ENCODE results near the gene USP12. TPM values are rescaled to one million over a fixed set of nuclear protein-coding genes. Genes with fewer than 3 reads are reported as not detected.

The USP12 gene
- total RNA-seq, 2 experiments from 2014 or later = 32.3 to 32.4 TPM

- peaks cover 18% of the 10 kb centered on the region for H3K27me3 Mint-ChIP-seq
- no peaks in the 10 kb centered on the region for H3K36me3 Mint-ChIP-seq (ENCODE audit: low read depth)
- DNase-seq (no peak), ATAC-seq (no peak)
- no peak overlapping the region for H3K27ac Mint-ChIP-seq
- ChIA-PET POLR2A (no interaction called here), CTCF (no interaction called here)
- intact Hi-C loops (cut with DNase I, micrococcal nuclease) = no loop called here
- H3K4me3 Mint-ChIP-seq = no peak overlapping the region
- no peaks in the 10 kb centered on the region for H3K4me1 Mint-ChIP-seq
- H3K9me3 Mint-ChIP-seq (ENCODE audit: low read depth) = no peaks in the 10 kb centered on the region
These were observed 142.7 kb downstream of the USP12 start for GRCh38 chr13:27028683-27029480.

GRCh38 chr13:27027086-27027667 lies 144.4 kb downstream of the USP12 start:
- no peak overlapping the region for H3K27ac Mint-ChIP-seq
- DNase-seq = no peak
- no peak for ATAC-seq
- peaks cover 18% of the 10 kb centered on the region for H3K27me3 Mint-ChIP-seq
- POLR2A ChIA-PET = no interaction called here
- no peaks in the 10 kb centered on the region for H3K36me3 Mint-ChIP-seq (ENCODE audit: low read depth)
- H3K4me3 Mint-ChIP-seq = no peak overlapping the region
- CTCF ChIA-PET = interaction anchor here (2.0 kb wide), 1 partner anchor 42 kb away, joined by 4 read pairs; no protein-coding TSS in a partner anchor
- H3K9me3 Mint-ChIP-seq (ENCODE audit: low read depth) = no peaks in the 10 kb centered on the region
- intact Hi-C loops (cut with DNase I, micrococcal nuclease) = no loop called here
- peaks cover 8% of the 10 kb centered on the region for H3K4me1 Mint-ChIP-seq

- CTCF ChIA-PET = interaction anchor here (0.6 to 2.0 kb wide), 2 partner anchors 41 to 183 kb away, joined by 3 to 4 read pairs; no protein-coding TSS in a partner anchor
- POLR2A ChIA-PET = no interaction called here
These were observed 145.2 kb downstream of the USP12 start for GRCh38 chr13:27026396-27026795.

GRCh38 chr13:27024776-27025492 lies 146.7 kb downstream of the USP12 start:
- ChIA-PET CTCF (interaction anchor here (0.7 kb wide), 1 partner anchor 21 kb away, joined by 3 read pairs; no protein-coding TSS in a partner anchor), POLR2A (no interaction called here)
- H3K4me1 Mint-ChIP-seq = peaks cover 9% of the 10 kb centered on the region
- no peaks in the 10 kb centered on the region for H3K9me3 Mint-ChIP-seq (ENCODE audit: low read depth)
- no peak overlapping the region for H3K27ac Mint-ChIP-seq
- H3K27me3 Mint-ChIP-seq = peaks cover 18% of the 10 kb centered on the region
- no peaks in the 10 kb centered on the region for H3K36me3 Mint-ChIP-seq (ENCODE audit: low read depth)
- DNase-seq (no peak), ATAC-seq (no peak)
- H3K4me3 Mint-ChIP-seq = no peak overlapping the region
- intact Hi-C loops (cut with DNase I, micrococcal nuclease) = no loop called here

More at GRCh38 chr13:27026396-27026795, 145.2 kb downstream of the USP12 start:
- Mint-ChIP-seq H3K4me3 (no peak overlapping the region), H3K4me1 (peaks cover 9% of the 10 kb centered on the region), H3K27ac (no peak overlapping the region), H3K27me3 (peaks cover 18% of the 10 kb centered on the region), H3K36me3 (ENCODE audit: low read depth) (no peaks in the 10 kb centered on the region), H3K9me3 (ENCODE audit: low read depth) (no peaks in the 10 kb centered on the region)
- DNase-seq = no peak
- no peak for ATAC-seq
- intact Hi-C loops (cut with DNase I, micrococcal nuclease) = no loop called here

GRCh38 chr13:27024074-27024461 lies 147.5 kb downstream of the USP12 start:
- H3K36me3 Mint-ChIP-seq (ENCODE audit: low read depth) = no peaks in the 10 kb centered on the region
- no peak overlapping the region for H3K4me3 Mint-ChIP-seq
- H3K4me1 Mint-ChIP-seq = peaks cover 9% of the 10 kb centered on the region
- H3K27ac Mint-ChIP-seq = no peak overlapping the region
- ChIA-PET POLR2A (no interaction called here), CTCF (interaction anchor here (1.9 kb wide), 1 partner anchor 27 kb away, joined by 7 read pairs; no protein-coding TSS in a partner anchor)
- no peak for DNase-seq
- ATAC-seq = no peak
- H3K9me3 Mint-ChIP-seq (ENCODE audit: low read depth) = no peaks in the 10 kb centered on the region
- peaks cover 18% of the 10 kb centered on the region for H3K27me3 Mint-ChIP-seq
- intact Hi-C loops (cut with DNase I, micrococcal nuclease) = no loop called here

GRCh38 chr13:27023385-27024073 lies 148.1 kb downstream of the USP12 start:
- H3K27ac Mint-ChIP-seq = no peak overlapping the region
- H3K4me3 Mint-ChIP-seq = no peak overlapping the region
- ATAC-seq = no peak
- no peaks in the 10 kb centered on the region for H3K9me3 Mint-ChIP-seq (ENCODE audit: low read depth)
- H3K4me1 Mint-ChIP-seq = peaks cover 9% of the 10 kb centered on the region
- H3K27me3 Mint-ChIP-seq = peaks cover 18% of the 10 kb centered on the region
- no peak for DNase-seq
- no peaks in the 10 kb centered on the region for H3K36me3 Mint-ChIP-seq (ENCODE audit: low read depth)
- intact Hi-C loops (cut with DNase I, micrococcal nuclease) = no loop called here
- POLR2A ChIA-PET = no interaction called here
- CTCF ChIA-PET = interaction anchor here (1.0 to 1.9 kb wide), 2 partner anchors 26 to 335 kb away, joined by 3 to 7 read pairs; no protein-coding TSS in a partner anchor

GRCh38 chr13:27022571-27023311 lies 148.9 kb downstream of the USP12 start:
- no peaks in the 10 kb centered on the region for H3K9me3 Mint-ChIP-seq (ENCODE audit: low read depth)
- intact Hi-C loops (cut with DNase I, micrococcal nuclease) = no loop called here
- peaks cover 16% of the 10 kb centered on the region for H3K27me3 Mint-ChIP-seq
- H3K4me3 Mint-ChIP-seq = no peak overlapping the region
- POLR2A ChIA-PET = no interaction called here
- CTCF ChIA-PET = interaction anchor here (0.9 to 1.9 kb wide), 3 partner anchors 14 to 336 kb away, joined by 3 to 7 read pairs (median 3); no protein-coding TSS in a partner anchor
- H3K4me1 Mint-ChIP-seq = peaks cover 9% of the 10 kb centered on the region
- no peaks in the 10 kb centered on the region for H3K36me3 Mint-ChIP-seq (ENCODE audit: low read depth)
- ATAC-seq = peak; percentile 94
- H3K27ac Mint-ChIP-seq = no peak overlapping the region
- DNase-seq = peak; percentile 30

- intact Hi-C loops (cut with DNase I, micrococcal nuclease) = no loop called here
- ChIA-PET CTCF (interaction anchor here (0.7 kb wide), 1 partner anchor 35 kb away, joined by 4 read pairs; no protein-coding TSS in a partner anchor), POLR2A (no interaction called here)
- peaks cover 9% of the 10 kb centered on the region for H3K4me1 Mint-ChIP-seq
- H3K4me3 Mint-ChIP-seq = no peak overlapping the region
- no peak for DNase-seq
- H3K36me3 Mint-ChIP-seq (ENCODE audit: low read depth) = no peaks in the 10 kb centered on the region
- H3K9me3 Mint-ChIP-seq (ENCODE audit: low read depth) = no peaks in the 10 kb centered on the region
- H3K27me3 Mint-ChIP-seq = peaks cover 5% of the 10 kb centered on the region
- ATAC-seq = no peak
- H3K27ac Mint-ChIP-seq = no peak overlapping the region
These were observed 151.2 kb downstream of the USP12 start for GRCh38 chr13:27020415-27020814.

- H3K36me3 Mint-ChIP-seq (ENCODE audit: low read depth) = no peaks in the 10 kb centered on the region
- ChIA-PET CTCF (interaction anchor here (0.6 to 1.4 kb wide), 3 partner anchors 33 to 337 kb away, joined by 3 to 5 read pairs (median 3); no protein-coding TSS in a partner anchor), POLR2A (no interaction called here)
- DNase-seq (no peak), ATAC-seq (no peak)
- H3K9me3 Mint-ChIP-seq (ENCODE audit: low read depth) = no peaks in the 10 kb centered on the region
- H3K27me3 Mint-ChIP-seq = peaks cover 6% of the 10 kb centered on the region
- intact Hi-C loops (cut with DNase I, micrococcal nuclease) = no loop called here
- peaks cover 9% of the 10 kb centered on the region for H3K4me1 Mint-ChIP-seq
- no peak overlapping the region for H3K27ac Mint-ChIP-seq
- H3K4me3 Mint-ChIP-seq = no peak overlapping the region
These were observed 152.7 kb downstream of the USP12 start for GRCh38 chr13:27018882-27019281.

GRCh38 chr13:27018344-27018861 lies 153.2 kb downstream of the USP12 start:
- Mint-ChIP-seq H3K9me3 (ENCODE audit: low read depth) (no peaks in the 10 kb centered on the region), H3K27ac (no peak overlapping the region), H3K4me1 (peaks cover 7% of the 10 kb centered on the region), H3K27me3 (peaks cover 6% of the 10 kb centered on the region), H3K4me3 (no peak overlapping the region), H3K36me3 (ENCODE audit: low read depth) (no peaks in the 10 kb centered on the region)
- intact Hi-C loops (cut with DNase I, micrococcal nuclease) = no loop called here
- ChIA-PET POLR2A (no interaction called here), CTCF (interaction anchor here (1.4 kb wide), 1 partner anchor 33 kb away, joined by 5 read pairs; no protein-coding TSS in a partner anchor)
- no peak for ATAC-seq
- no peak for DNase-seq

All from activated CD4-positive, alpha-beta T cell treated with anti-CD3 and anti-CD28 coated beads for 36 hours (primary cell).